Hepatocyte (in vitro differentiated cells): Measurements from ENCODE around the gene TGIF1.

Source experiments
- EZH2 ChIP-seq: fragments of 200-600 bp; sonication (generic); IDR thresholded peaks from 2 replicates; pipeline ENCODE4 v1.6.1; 2016; ENCODE audit warnings: antibody characterized with exemption, mild to moderate bottlenecking, borderline replicate concordance
- EZH2phosphoT487 ChIP-seq: fragments of 200-600 bp; sonication (generic); IDR thresholded peaks from one replicate; pipeline ENCODE4 v1.6.1; 2018; ENCODE audit warnings: antibody characterized with exemption, mild to moderate bottlenecking, low read depth, moderate library complexity; ENCODE audit not compliant: unreplicated experiment, severe bottlenecking
- TF ChIP-seq, protein P1 (sequence below): fragments of 200-600 bp; sonication (generic); IDR thresholded peaks from 2 replicates; pipeline ENCODE4 v1.5.1; 2016; ENCODE audit warnings: antibody characterized with exemption, mild to moderate bottlenecking; ENCODE audit not compliant: poor library complexity

DNA sequence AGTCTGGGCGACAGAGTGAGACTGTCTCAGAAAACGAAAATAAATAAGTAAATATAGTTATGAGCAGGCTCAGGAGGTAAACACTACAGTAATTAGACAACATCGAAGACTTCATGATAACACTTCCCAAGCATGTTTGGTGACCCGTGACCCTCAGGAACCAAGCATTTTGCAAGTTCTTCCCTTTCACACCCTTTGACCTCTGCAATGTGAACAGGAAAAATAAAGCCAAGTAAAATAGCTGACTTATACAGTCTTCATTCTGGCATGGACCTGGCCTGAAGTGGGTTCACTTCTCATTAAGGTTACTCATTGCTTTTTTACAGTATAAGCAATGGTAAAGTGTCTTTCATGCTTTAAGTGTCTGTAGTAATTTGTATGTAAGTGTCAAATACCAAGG lies 15.3 kb upstream of the TGIF1 start:
- TF ChIP-seq, protein P1, sequence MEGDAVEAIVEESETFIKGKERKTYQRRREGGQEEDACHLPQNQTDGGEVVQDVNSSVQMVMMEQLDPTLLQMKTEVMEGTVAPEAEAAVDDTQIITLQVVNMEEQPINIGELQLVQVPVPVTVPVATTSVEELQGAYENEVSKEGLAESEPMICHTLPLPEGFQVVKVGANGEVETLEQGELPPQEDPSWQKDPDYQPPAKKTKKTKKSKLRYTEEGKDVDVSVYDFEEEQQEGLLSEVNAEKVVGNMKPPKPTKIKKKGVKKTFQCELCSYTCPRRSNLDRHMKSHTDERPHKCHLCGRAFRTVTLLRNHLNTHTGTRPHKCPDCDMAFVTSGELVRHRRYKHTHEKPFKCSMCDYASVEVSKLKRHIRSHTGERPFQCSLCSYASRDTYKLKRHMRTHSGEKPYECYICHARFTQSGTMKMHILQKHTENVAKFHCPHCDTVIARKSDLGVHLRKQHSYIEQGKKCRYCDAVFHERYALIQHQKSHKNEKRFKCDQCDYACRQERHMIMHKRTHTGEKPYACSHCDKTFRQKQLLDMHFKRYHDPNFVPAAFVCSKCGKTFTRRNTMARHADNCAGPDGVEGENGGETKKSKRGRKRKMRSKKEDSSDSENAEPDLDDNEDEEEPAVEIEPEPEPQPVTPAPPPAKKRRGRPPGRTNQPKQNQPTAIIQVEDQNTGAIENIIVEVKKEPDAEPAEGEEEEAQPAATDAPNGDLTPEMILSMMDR, result no peak
- TF ChIP-seq EZH2 (no peak), EZH2phosphoT487 (no peak)
